GM23338 (cell line): Measurements from ENCODE around the gene DLG2.

Experiments
- CREB1 ChIP-seq: fragments of 250-450 bp; sonication (Bioruptor Pico); IDR thresholded peaks from 2 replicates; pipeline ENCODE4 v1.5.0; 2020; ENCODE audit warnings: low read depth, mild to moderate bottlenecking, moderate library complexity
- ETS1 ChIP-seq: IDR thresholded peaks from 2 replicates; pipeline ENCODE4 v1.6.1; 2016; ENCODE audit warnings: antibody characterized with exemption
- EZH2 ChIP-seq: fragments of 200-600 bp; sonication (generic); IDR thresholded peaks from one replicate; pipeline ENCODE4 v1.8.0; 2017; ENCODE audit warnings: antibody characterized with exemption, mild to moderate bottlenecking, low read depth; ENCODE audit not compliant: unreplicated experiment
- EZH2phosphoT487 ChIP-seq: fragments of 200-600 bp; sonication (generic); IDR thresholded peaks from one replicate; pipeline ENCODE4 v1.8.1; 2018; ENCODE audit warnings: antibody characterized with exemption; ENCODE audit not compliant: unreplicated experiment
- JUNB ChIP-seq: IDR thresholded peaks from one replicate; pipeline ENCODE4 v1.6.1; 2016; ENCODE audit warnings: antibody characterized with exemption; ENCODE audit not compliant: unreplicated experiment
- NANOG ChIP-seq: IDR thresholded peaks from 2 replicates; pipeline ENCODE4 v1.6.1; 2016; ENCODE audit warnings: antibody characterized with exemption, borderline replicate concordance
- POLR2AphosphoS5 ChIP-seq: IDR thresholded peaks from 2 replicates; pipeline ENCODE4 v1.6.1; 2016; ENCODE audit warnings: antibody characterized with exemption, low read depth
- STAT1 ChIP-seq: IDR thresholded peaks from one replicate; pipeline ENCODE4 v1.6.1; 2016; ENCODE audit warnings: antibody characterized with exemption; ENCODE audit not compliant: unreplicated experiment
- ZNF114 ChIP-seq: fragments of 250-450 bp; sonication (Bioruptor Pico); IDR thresholded peaks from 2 replicates; pipeline ENCODE4 v1.5.0; 2020; ENCODE audit warnings: mild to moderate bottlenecking, moderate library complexity
- ZNF331 ChIP-seq: fragments of 250-450 bp; sonication (Bioruptor Pico); IDR thresholded peaks from 2 replicates; pipeline ENCODE4 v1.5.0; 2020; ENCODE audit warnings: low read depth, mild to moderate bottlenecking, moderate library complexity
- ZNF462 ChIP-seq: fragments of 250-450 bp; sonication (Bioruptor Pico); IDR thresholded peaks from 2 replicates; pipeline ENCODE4 v1.5.0; 2020; ENCODE audit warnings: mild to moderate bottlenecking, moderate library complexity
- TF ChIP-seq, protein P1 (sequence below), 2 experiments: fragments of 200-600 bp in 1 of 2; sonication (generic) in 1 of 2; conservative IDR thresholded peaks; 2 replicates each; pipeline versions ENCODE4 v1.5.1 to v1.6.1; 2016 to 2017; ENCODE audit warnings: antibody characterized with exemption in 2 of 2, low read depth in 2 of 2, mild to moderate bottlenecking in 2 of 2, moderate library complexity in 1 of 2
- TF ChIP-seq, protein P2 (sequence below): IDR thresholded peaks from one replicate; pipeline ENCODE4 v1.6.1; 2018; ENCODE audit warnings: antibody characterized with exemption; ENCODE audit not compliant: unreplicated experiment

DNA sequence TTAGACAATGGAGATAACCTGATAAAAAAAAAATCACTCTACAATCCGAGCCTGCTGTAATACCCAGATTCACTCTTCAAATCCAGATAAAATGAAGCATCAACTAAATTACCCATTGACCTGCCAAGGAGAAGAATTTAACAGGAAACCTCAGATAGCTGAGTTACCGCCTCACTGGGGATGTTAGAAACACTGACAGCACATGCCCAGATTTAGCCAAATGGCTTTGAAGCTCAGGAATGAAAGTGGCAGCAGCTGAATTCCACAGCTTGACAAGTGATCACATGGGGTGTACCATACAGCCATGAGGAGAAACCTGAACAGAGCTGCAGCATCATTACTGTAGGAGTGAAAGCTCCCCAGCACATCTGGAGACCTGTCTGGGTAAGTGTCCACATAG is 807.6 kb downstream of the DLG2 start:
- TF ChIP-seq, protein P1, sequence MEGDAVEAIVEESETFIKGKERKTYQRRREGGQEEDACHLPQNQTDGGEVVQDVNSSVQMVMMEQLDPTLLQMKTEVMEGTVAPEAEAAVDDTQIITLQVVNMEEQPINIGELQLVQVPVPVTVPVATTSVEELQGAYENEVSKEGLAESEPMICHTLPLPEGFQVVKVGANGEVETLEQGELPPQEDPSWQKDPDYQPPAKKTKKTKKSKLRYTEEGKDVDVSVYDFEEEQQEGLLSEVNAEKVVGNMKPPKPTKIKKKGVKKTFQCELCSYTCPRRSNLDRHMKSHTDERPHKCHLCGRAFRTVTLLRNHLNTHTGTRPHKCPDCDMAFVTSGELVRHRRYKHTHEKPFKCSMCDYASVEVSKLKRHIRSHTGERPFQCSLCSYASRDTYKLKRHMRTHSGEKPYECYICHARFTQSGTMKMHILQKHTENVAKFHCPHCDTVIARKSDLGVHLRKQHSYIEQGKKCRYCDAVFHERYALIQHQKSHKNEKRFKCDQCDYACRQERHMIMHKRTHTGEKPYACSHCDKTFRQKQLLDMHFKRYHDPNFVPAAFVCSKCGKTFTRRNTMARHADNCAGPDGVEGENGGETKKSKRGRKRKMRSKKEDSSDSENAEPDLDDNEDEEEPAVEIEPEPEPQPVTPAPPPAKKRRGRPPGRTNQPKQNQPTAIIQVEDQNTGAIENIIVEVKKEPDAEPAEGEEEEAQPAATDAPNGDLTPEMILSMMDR (conservative IDR thresholded peaks at IDR 0.05; ENCODE audit: low read depth in 2 of 2) = no peak
- TF ChIP-seq, protein P2, sequence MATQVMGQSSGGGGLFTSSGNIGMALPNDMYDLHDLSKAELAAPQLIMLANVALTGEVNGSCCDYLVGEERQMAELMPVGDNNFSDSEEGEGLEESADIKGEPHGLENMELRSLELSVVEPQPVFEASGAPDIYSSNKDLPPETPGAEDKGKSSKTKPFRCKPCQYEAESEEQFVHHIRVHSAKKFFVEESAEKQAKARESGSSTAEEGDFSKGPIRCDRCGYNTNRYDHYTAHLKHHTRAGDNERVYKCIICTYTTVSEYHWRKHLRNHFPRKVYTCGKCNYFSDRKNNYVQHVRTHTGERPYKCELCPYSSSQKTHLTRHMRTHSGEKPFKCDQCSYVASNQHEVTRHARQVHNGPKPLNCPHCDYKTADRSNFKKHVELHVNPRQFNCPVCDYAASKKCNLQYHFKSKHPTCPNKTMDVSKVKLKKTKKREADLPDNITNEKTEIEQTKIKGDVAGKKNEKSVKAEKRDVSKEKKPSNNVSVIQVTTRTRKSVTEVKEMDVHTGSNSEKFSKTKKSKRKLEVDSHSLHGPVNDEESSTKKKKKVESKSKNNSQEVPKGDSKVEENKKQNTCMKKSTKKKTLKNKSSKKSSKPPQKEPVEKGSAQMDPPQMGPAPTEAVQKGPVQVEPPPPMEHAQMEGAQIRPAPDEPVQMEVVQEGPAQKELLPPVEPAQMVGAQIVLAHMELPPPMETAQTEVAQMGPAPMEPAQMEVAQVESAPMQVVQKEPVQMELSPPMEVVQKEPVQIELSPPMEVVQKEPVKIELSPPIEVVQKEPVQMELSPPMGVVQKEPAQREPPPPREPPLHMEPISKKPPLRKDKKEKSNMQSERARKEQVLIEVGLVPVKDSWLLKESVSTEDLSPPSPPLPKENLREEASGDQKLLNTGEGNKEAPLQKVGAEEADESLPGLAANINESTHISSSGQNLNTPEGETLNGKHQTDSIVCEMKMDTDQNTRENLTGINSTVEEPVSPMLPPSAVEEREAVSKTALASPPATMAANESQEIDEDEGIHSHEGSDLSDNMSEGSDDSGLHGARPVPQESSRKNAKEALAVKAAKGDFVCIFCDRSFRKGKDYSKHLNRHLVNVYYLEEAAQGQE = no peak
- no peak for TF ChIP-seq EZH2phosphoT487
- TF ChIP-seq EZH2 = no peak
- TF ChIP-seq POLR2AphosphoS5 = no peak
- TF ChIP-seq JUNB = no peak
- no peak for TF ChIP-seq ZNF462 (CRISPR knock-in tag)
- TF ChIP-seq CREB1 (CRISPR knock-in tag) = no peak
- no peak for TF ChIP-seq ZNF331
- TF ChIP-seq ETS1 = no peak
- no peak for TF ChIP-seq ZNF114 (CRISPR knock-in tag)
- no peak for TF ChIP-seq NANOG
- TF ChIP-seq STAT1 = no peak
